GM19239 (cell line): ENCODE results near the gene TH.

ENCODE experiments used
- DNase-seq: peaks from one replicate; pipeline ENCODE4 v3.0.0; 2011; ENCODE audit warnings: low spot score; ENCODE audit not compliant: insufficient read length
- FAIRE-seq: peaks from 2 replicates; lab custom pipeline; 2011; peaks lifted over from hg19 to GRCh38; lab: Jason Lieb, UNC

TH gene

GRCh38 chr11:2209370-2209801, 37.8 kb upstream of the TH start:
- DNase-seq (no peak), FAIRE-seq (no peak)

- DNase-seq (no peak), FAIRE-seq (no peak)
These were observed 37.2 kb upstream of the TH start for GRCh38 chr11:2208691-2209369.

GRCh38 chr11:2207773-2208621, 36.4 kb upstream of the TH start:
- DNase-seq (no peak), FAIRE-seq (no peak)

GRCh38 chr11:2207212-2207611, 35.6 kb upstream of the TH start:
- FAIRE-seq (no peak), DNase-seq (no peak)

- FAIRE-seq (no peak), DNase-seq (no peak)
These were observed 34.5 kb upstream of the TH start for GRCh38 chr11:2205981-2206690.

GRCh38 chr11:2205214-2205720, 33.7 kb upstream of the TH start:
- DNase-seq = no peak
- no peak for FAIRE-seq

- DNase-seq (no peak), FAIRE-seq (no peak)
These were observed 33.0 kb upstream of the TH start for GRCh38 chr11:2204361-2205213.

GRCh38 chr11:2203440-2204259, 32.0 kb upstream of the TH start:
- DNase-seq (no peak), FAIRE-seq (no peak)

- FAIRE-seq (no peak), DNase-seq (no peak)
These were observed 31.4 kb upstream of the TH start for GRCh38 chr11:2202900-2203439.

GRCh38 chr11:2202071-2202899, 30.7 kb upstream of the TH start:
- FAIRE-seq (no peak), DNase-seq (no peak)

GRCh38 chr11:2201542-2201941, 29.9 kb upstream of the TH start:
- DNase-seq (no peak), FAIRE-seq (no peak)

- FAIRE-seq (no peak), DNase-seq (no peak)
These were observed 29.4 kb upstream of the TH start for GRCh38 chr11:2200957-2201519.

GRCh38 chr11:2200536-2200935, 28.9 kb upstream of the TH start:
- no peak for FAIRE-seq
- no peak for DNase-seq

- FAIRE-seq (no peak), DNase-seq (no peak)
These were observed 28.1 kb upstream of the TH start for GRCh38 chr11:2199466-2200341.

- DNase-seq (no peak), FAIRE-seq (no peak)
These were observed 27.2 kb upstream of the TH start for GRCh38 chr11:2198621-2199365.
